Mesendoderm (in vitro differentiated cells): ENCODE measurements around the gene ASIC2.
"Not testable (repeated sequence)": the region's sequence is repeated elsewhere in the genome, so short reads cannot be mapped to it uniquely, and the experiment has no call there.

Experiments
- DNase-seq: peaks from one replicate; pipeline ENCODE4 v3.0.0; 2013
- H2AK5ac ChIP-seq: 2 replicates; pipeline ENCODE4 v1.6.1; 2013; ENCODE audit warnings: low read length, inconsistent platforms
- H2BK120ac ChIP-seq: 2 replicates; pipeline ENCODE4 v1.6.1; 2013; ENCODE audit warnings: low read depth, mild to moderate bottlenecking, low read length, moderate library complexity, mixed read lengths
- H2BK15ac ChIP-seq: replicated peaks from 2 replicates; pipeline ENCODE4 v1.6.1; 2013; ENCODE audit warnings: low read depth, mild to moderate bottlenecking, moderate library complexity
- H2BK5ac ChIP-seq: 2 replicates; pipeline ENCODE4 v1.6.1; 2013; ENCODE audit warnings: low read length, inconsistent platforms
- H3K18ac ChIP-seq: 2 replicates; pipeline ENCODE4 v1.6.1; 2013; ENCODE audit warnings: mild to moderate bottlenecking, low read length, mixed read lengths
- H3K23ac ChIP-seq: one replicate; pipeline ENCODE4 v1.6.1; 2013; ENCODE audit warnings: low read length
- H3K27ac ChIP-seq: 2 replicates; pipeline ENCODE4 v1.5.1; 2013; ENCODE audit warnings: low read depth, mild to moderate bottlenecking, inconsistent platforms, low read length, moderate library complexity
- H3K27me3 ChIP-seq: 2 replicates; pipeline ENCODE4 v1.6.1; 2013; ENCODE audit warnings: low read length, control low read depth, mild to moderate bottlenecking, inconsistent platforms; ENCODE audit not compliant: insufficient read depth, poor library complexity
- H3K36me3 ChIP-seq: 2 replicates; pipeline ENCODE4 v1.6.1; 2013; ENCODE audit warnings: low read length, inconsistent platforms; ENCODE audit not compliant: control insufficient read depth, insufficient read depth
- H3K4ac ChIP-seq: one replicate; pipeline ENCODE4 v1.6.1; 2013; ENCODE audit warnings: low read depth, mild to moderate bottlenecking, low read length, moderate library complexity
- H3K4me1 ChIP-seq: 2 replicates; pipeline ENCODE4 v1.6.1; 2013; ENCODE audit warnings: low read depth, low read length, inconsistent platforms; ENCODE audit not compliant: control insufficient read depth
- H3K4me2 ChIP-seq: 2 replicates; pipeline ENCODE4 v1.6.1; 2013; ENCODE audit warnings: low read length
- H3K4me3 ChIP-seq: 2 replicates; pipeline ENCODE4 v1.5.1; 2013; ENCODE audit warnings: mild to moderate bottlenecking, low read length
- H3K56ac ChIP-seq: one replicate; pipeline ENCODE4 v1.6.1; 2013; ENCODE audit warnings: low read length
- H3K79me1 ChIP-seq: 2 replicates; pipeline ENCODE4 v1.6.1; 2013; ENCODE audit warnings: low read length, inconsistent platforms
- H3K79me2 ChIP-seq: 2 replicates; pipeline ENCODE4 v1.6.1; 2013; ENCODE audit warnings: mild to moderate bottlenecking, low read length; ENCODE audit not compliant: control insufficient read depth, insufficient read depth
- H3K9ac ChIP-seq: 2 replicates; pipeline ENCODE4 v1.6.1; 2013; ENCODE audit warnings: low read length, inconsistent platforms
- H4K5ac ChIP-seq: one replicate; pipeline ENCODE4 v1.6.1; 2013; ENCODE audit warnings: low read length
- H4K8ac ChIP-seq: one replicate; pipeline ENCODE4 v1.6.1; 2013; ENCODE audit warnings: low read depth, mild to moderate bottlenecking, control low read depth, low read length, moderate library complexity
- WGBS: extraction: QIAGEN DNeasy Blood & Tissue Kit; methylation state at CpG from one replicate; pipeline ENCODE4 v1.1.7; 2013; ENCODE audit warnings: low lambda C conversion rate, missing lambda C conversion rate; ENCODE audit not compliant: insufficient coverage; ENCODE audit errors: extremely low coverage; 5-methylcytosine and 5-hydroxymethylcytosine counted together

Gene ASIC2

DNA sequence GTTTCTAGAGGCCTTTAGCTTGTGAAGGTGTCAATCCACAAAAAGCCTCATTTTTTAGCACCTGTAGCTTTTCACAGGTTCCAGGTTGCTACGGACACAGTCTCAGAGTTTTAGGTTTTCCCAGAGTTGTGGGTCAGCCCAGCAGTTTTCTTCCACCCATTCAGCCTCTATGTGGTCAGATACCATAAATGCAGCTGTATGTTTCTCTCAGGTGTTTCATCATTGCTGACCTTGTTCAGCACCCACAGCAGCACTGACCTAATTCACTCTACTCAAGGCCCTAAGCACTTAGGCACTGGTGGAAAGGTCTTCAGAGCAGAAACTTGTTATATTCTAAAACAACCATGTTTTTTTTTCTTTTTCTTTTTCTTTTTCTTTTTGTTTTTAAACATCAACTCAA lies 316.5 kb downstream of the ASIC2 start:
- no CpG with 5 or more reads among the region's 1 CpG for WGBS
- no peak overlapping the region for H3K9ac ChIP-seq
- H3K18ac ChIP-seq: no peak overlapping the region
- H2BK120ac ChIP-seq: no peak overlapping the region
- H3K56ac ChIP-seq: no peak overlapping the region
- no peak overlapping the region for H2BK5ac ChIP-seq
- H2BK15ac ChIP-seq: no peak overlapping the region
- H3K27ac ChIP-seq: no peak overlapping the region
- H2AK5ac ChIP-seq: no peak overlapping the region
- no peaks in the 10 kb centered on the region for H3K27me3 ChIP-seq
- H3K79me2 ChIP-seq: no peaks in the 10 kb centered on the region
- H3K4me2 ChIP-seq: no peak overlapping the region
- H3K4me3 ChIP-seq: no peak overlapping the region
- no peak overlapping the region for H3K4ac ChIP-seq
- no peaks in the 10 kb centered on the region for H3K79me1 ChIP-seq
- H3K36me3 ChIP-seq: no peaks in the 10 kb centered on the region
- no peaks in the 10 kb centered on the region for H3K4me1 ChIP-seq
- H4K5ac ChIP-seq: no peak overlapping the region
- no peak overlapping the region for H3K23ac ChIP-seq
- DNase-seq: no peak
- no peak overlapping the region for H4K8ac ChIP-seq

DNA sequence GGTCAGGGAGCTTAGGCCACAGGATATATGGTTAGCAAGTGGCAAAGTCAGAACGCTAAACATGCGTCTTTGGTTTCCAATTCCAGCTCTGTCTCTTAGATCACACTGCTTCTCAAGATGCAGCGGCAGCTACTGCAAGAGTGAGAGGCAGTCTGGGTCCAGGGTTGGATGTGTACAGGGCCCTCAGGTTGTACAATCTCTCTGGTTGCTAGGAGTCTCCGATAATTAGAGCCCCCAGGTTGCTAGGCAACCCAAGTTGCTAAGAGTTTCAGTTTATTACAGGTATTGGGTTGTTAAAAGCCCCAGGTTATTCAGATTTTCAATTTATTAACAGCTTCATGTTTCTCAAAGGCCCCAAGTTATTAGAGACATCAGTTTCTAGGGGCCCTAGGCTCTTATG lies 317.0 kb downstream of the ASIC2 start:
- Histone ChIP-seq H2BK5ac (no peak overlapping the region), H4K5ac (no peak overlapping the region), H3K56ac (no peak overlapping the region), H3K9ac (no peak overlapping the region), H3K79me2 (no peaks in the 10 kb centered on the region), H3K27ac (no peak overlapping the region), H2AK5ac (no peak overlapping the region), H3K36me3 (no peaks in the 10 kb centered on the region), H4K8ac (no peak overlapping the region), H2BK15ac (no peak overlapping the region), H3K23ac (no peak overlapping the region), H3K4me2 (no peak overlapping the region), H2BK120ac (no peak overlapping the region), H3K27me3 (no peaks in the 10 kb centered on the region), H3K4ac (no peak overlapping the region), H3K18ac (no peak overlapping the region), H3K4me1 (no peaks in the 10 kb centered on the region), H3K79me1 (no peaks in the 10 kb centered on the region), H3K4me3 (no peak overlapping the region)
- no peak for DNase-seq
- no CpG with 5 or more reads among the region's 4 CpGs for WGBS

DNA sequence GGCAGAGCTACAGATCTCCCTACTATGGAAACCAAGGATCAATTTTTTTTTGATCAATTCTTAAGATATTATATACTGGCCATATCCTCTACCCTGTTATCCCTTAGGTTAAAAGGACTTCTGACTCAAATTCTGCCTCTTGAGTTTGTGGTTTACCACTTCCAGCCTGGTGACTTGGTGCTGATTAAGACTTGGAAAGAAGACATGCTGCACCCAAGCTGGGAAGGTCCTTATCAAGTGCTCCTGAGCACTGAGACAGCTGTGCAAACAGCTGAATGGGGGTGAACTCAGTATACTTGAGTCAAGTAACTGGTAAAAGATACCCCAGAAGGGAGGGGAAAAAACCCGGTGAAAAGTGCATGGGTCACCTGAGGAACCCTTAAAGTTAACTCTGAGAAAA lies 321.9 kb downstream of the ASIC2 start:
- H2BK120ac ChIP-seq: no peak overlapping the region
- no peak overlapping the region for H3K9ac ChIP-seq
- H2AK5ac ChIP-seq: no peak overlapping the region
- H3K4ac ChIP-seq: no peak overlapping the region
- H3K79me1 ChIP-seq: no peaks in the 10 kb centered on the region
- H3K56ac ChIP-seq: no peak overlapping the region
- H2BK15ac ChIP-seq: no peak overlapping the region
- H3K79me2 ChIP-seq: no peaks in the 10 kb centered on the region
- no peak for DNase-seq
- no peak overlapping the region for H3K4me2 ChIP-seq
- H3K23ac ChIP-seq: no peak overlapping the region
- no peak overlapping the region for H4K8ac ChIP-seq
- H3K4me1 ChIP-seq: no peaks in the 10 kb centered on the region
- no CpG with 5 or more reads among the region's 1 CpG for WGBS
- H3K36me3 ChIP-seq: no peaks in the 10 kb centered on the region
- no peaks in the 10 kb centered on the region for H3K27me3 ChIP-seq
- no peak overlapping the region for H4K5ac ChIP-seq
- no peak overlapping the region for H3K18ac ChIP-seq
- no peak overlapping the region for H3K27ac ChIP-seq
- H3K4me3 ChIP-seq: no peak overlapping the region
- no peak overlapping the region for H2BK5ac ChIP-seq

DNA sequence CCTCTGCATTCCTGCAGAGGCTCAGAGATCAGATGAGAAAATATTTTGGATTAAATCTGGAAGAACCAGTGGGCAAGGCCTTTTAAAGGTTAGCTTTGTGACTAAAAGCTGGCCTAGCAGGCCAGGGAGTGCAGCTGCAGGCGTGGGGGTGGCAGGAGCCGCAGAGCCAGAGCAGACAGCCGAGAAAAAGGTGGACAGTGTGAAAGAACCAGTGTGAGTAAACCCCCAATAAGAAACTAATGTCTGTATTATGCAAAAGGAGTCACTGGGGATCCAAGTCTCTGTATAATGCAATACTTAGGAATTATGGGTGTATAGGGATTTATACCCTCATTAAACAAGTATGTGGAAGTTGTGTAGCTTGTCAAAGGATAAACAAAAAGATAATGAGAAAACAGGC lies 322.8 kb downstream of the ASIC2 start:
- DNase-seq: no peak
- Histone ChIP-seq H3K4me2 (no peak overlapping the region), H3K4me3 (no peak overlapping the region), H3K27me3 (no peaks in the 10 kb centered on the region), H3K9ac (no peak overlapping the region), H3K36me3 (no peaks in the 10 kb centered on the region), H2BK120ac (no peak overlapping the region), H2BK5ac (no peak overlapping the region), H4K8ac (no peak overlapping the region), H3K23ac (no peak overlapping the region), H3K79me2 (no peaks in the 10 kb centered on the region), H3K4ac (no peak overlapping the region), H3K27ac (no peak overlapping the region), H4K5ac (no peak overlapping the region), H3K4me1 (no peaks in the 10 kb centered on the region), H3K79me1 (no peaks in the 10 kb centered on the region), H2AK5ac (no peak overlapping the region), H3K18ac (no peak overlapping the region), H3K56ac (no peak overlapping the region), H2BK15ac (no peak overlapping the region)
- no CpG with 5 or more reads among the region's 3 CpGs for WGBS

DNA sequence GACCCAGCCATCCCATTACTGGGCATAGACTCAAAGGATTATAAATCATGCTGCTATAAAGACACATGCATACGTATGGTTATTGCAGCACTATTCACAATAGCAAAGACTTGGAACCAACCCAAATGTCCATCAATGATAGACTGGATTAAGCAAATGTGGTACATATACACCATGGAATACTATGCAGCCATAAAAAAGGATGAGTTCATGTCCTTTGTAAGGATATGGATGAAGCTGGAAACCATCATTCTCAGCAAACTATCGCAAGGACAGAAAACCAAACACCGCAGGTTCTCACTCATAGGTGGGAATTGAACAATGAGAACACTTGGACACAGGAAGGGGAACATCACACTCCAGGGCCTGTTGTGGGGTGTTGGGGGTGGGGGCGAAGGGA lies 323.9 kb downstream of the ASIC2 start:
- not testable (repeated sequence) for H3K4me3 ChIP-seq, H3K18ac ChIP-seq, H4K8ac ChIP-seq, H3K4ac ChIP-seq, H4K5ac ChIP-seq, H3K4me1 ChIP-seq, H3K27ac ChIP-seq, H2AK5ac ChIP-seq, H3K79me1 ChIP-seq, DNase-seq, H3K9ac ChIP-seq, H3K56ac ChIP-seq, H3K36me3 ChIP-seq, H2BK120ac ChIP-seq, H2BK15ac ChIP-seq, H3K4me2 ChIP-seq, H3K79me2 ChIP-seq, H3K27me3 ChIP-seq, H2BK5ac ChIP-seq, H3K23ac ChIP-seq
- no CpG with 5 or more reads among the region's 4 CpGs for WGBS

DNA sequence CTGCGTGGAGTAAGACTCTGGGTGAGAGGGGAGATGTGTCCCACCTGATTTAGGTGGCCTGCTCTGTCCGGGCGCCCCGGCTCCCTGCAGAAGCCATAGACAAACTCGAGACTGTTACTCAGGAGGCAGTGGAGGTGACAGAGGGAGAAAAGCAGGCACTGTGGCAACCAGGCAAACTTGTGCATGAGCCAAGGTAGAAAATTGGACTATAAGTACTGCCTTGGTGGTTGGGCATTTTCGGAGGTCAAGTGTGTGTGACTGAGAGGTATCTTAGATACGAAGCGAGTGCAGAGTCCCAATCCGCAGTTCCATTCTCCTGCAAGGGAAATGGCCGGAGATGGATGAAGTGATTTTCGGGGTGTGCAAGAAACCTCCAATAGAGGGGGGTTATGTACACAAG lies 328.6 kb downstream of the ASIC2 start:
- Histone ChIP-seq H3K4me2 (no peak overlapping the region), H3K56ac (no peak overlapping the region), H3K23ac (no peak overlapping the region), H2BK15ac (no peak overlapping the region), H2AK5ac (no peak overlapping the region), H2BK120ac (no peak overlapping the region), H2BK5ac (no peak overlapping the region), H3K27ac (no peak overlapping the region), H3K4me3 (no peak overlapping the region), H3K36me3 (no peaks in the 10 kb centered on the region), H3K79me2 (no peaks in the 10 kb centered on the region), H3K79me1 (no peaks in the 10 kb centered on the region), H3K18ac (no peak overlapping the region), H3K4me1 (no peaks in the 10 kb centered on the region), H3K9ac (no peak overlapping the region), H4K8ac (no peak overlapping the region), H3K4ac (no peak overlapping the region), H4K5ac (no peak overlapping the region), H3K27me3 (no peaks in the 10 kb centered on the region)
- no peak for DNase-seq
- WGBS: no CpG with 5 or more reads among the region's 11 CpGs
